Breast epithelium (tissue), 4 donors: ENCODE data around the gene ASIP. TPM values are rescaled to one million over a fixed set of nuclear protein-coding genes. Genes with fewer than 3 reads are reported as not detected.
"Not testable (repeated sequence)": the region's sequence is repeated elsewhere in the genome, so short reads cannot be mapped to it uniquely, and the experiment has no call there.

Experiments used
- DNase-seq, 2 donors: peaks; one replicate each; pipeline ENCODE4 v3.0.0-alpha.2; 2019; ENCODE audit warnings: low spot score in 2 of 2
- H3K27ac ChIP-seq, 2 donors: fragments of 200-600 bp; sonication (generic) in 1 of 2; one replicate each; pipeline ENCODE4 v1.5.1; 2016 to 2019; ENCODE audit warnings: mild to moderate bottlenecking in 1 of 2
- H3K27me3 ChIP-seq, 2 donors: fragments of 200-600 bp; sonication (generic) in 1 of 2; one replicate each; pipeline versions ENCODE4 v1.5.1 to v1.6.0; 2017 to 2019; ENCODE audit warnings: control low read depth in 1 of 2, mild to moderate bottlenecking in 1 of 2
- H3K36me3 ChIP-seq: fragments of 200-600 bp; one replicate; pipeline ENCODE4 v1.5.1; 2019
- H3K4me1 ChIP-seq, 2 donors: fragments of 200-600 bp; sonication (generic); one replicate each; pipeline ENCODE4 v1.5.1; 2016 to 2019; ENCODE audit warnings: control low read depth in 1 of 2
- H3K4me3 ChIP-seq, 3 donors: fragments of 200-600 bp; sonication (generic); 1 replicate in 2 of 3; 2 replicates in 1 of 3; pipeline ENCODE4 v1.5.1; 2016 to 2019; ENCODE audit warnings: mild to moderate bottlenecking in 3 of 3, moderate library complexity in 2 of 3
- H3K9me3 ChIP-seq, 2 donors: fragments of 200-600 bp; sonication (generic) in 1 of 2; one replicate each; pipeline ENCODE4 v1.5.1; 2016 to 2019; ENCODE audit warnings: control low read depth in 1 of 2
- POLR2A ChIP-seq: fragments of 450-650 bp; IDR thresholded peaks from one replicate; pipeline ENCODE4 v1.6.1; 2016; ENCODE audit warnings: antibody characterized with exemption, mild to moderate bottlenecking, moderate library complexity
- POLR2AphosphoS5 ChIP-seq, 3 donors: sonication (generic); formaldehyde crosslinking; IDR thresholded peaks; one replicate each; pipeline ENCODE4 v1.6.1; 2017; ENCODE audit warnings: antibody characterized with exemption in 3 of 3
- intact Hi-C: fragments of 100-400 bp; cut with DNase I; formaldehyde crosslinking; loops from one replicate; pipeline ENCODE4 v1.15.1; 2023; ENCODE audit warnings: low total_unique reads
- total RNA-seq, 3 donors: library from RNA; depleted of rRNA; stranded (reverse); fragments of >200 nt; gene quantifications; one replicate each; pipeline ENCODE4 v1.1.0, GENCODE V29; 2016
- TF ChIP-seq, protein P1 (sequence below), 3 donors: fragments of 450-650 bp; IDR thresholded peaks; one replicate each; pipeline ENCODE4 v1.5.1; 2016 to 2017; ENCODE audit warnings: antibody characterized with exemption in 3 of 3, mild to moderate bottlenecking in 3 of 3, moderate library complexity in 3 of 3

Gene ASIP
- total RNA-seq, 3 donors from 2014 or later = 0.96 TPM; not detected in 2

DNA sequence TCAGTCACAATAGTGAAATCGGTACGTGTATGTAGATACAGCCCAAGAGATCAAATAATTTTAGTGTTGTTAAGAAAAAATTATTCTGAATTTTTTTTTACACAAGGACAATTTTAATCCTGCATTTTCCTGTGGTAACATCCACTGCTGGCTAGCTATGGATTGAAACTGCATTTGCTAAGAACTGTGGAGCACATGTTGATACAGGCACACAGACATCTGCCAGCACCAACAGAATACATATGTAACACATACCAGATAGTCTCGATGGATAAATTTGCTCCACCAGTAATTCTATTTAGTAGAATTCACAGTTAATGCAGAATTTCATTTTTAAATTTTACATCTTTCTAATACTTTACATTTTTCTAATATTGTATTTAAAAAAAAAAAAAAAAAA, 2.2 kb downstream of the ASIP start:
- Histone ChIP-seq H3K27ac (no peak overlapping the region), H3K27me3 (no peaks in the 10 kb centered on the region), H3K36me3 (no peaks in the 10 kb centered on the region), H3K4me1 (no peaks in the 10 kb centered on the region), H3K4me3 (no peak overlapping the region), H3K9me3 (no peaks in the 10 kb centered on the region)
- DNase-seq = no peak
- intact Hi-C loops = no loop called here
- TF ChIP-seq POLR2A (no peak), POLR2AphosphoS5 (IDR thresholded peaks at IDR 0.05) (no peak)
- TF ChIP-seq, protein P1, sequence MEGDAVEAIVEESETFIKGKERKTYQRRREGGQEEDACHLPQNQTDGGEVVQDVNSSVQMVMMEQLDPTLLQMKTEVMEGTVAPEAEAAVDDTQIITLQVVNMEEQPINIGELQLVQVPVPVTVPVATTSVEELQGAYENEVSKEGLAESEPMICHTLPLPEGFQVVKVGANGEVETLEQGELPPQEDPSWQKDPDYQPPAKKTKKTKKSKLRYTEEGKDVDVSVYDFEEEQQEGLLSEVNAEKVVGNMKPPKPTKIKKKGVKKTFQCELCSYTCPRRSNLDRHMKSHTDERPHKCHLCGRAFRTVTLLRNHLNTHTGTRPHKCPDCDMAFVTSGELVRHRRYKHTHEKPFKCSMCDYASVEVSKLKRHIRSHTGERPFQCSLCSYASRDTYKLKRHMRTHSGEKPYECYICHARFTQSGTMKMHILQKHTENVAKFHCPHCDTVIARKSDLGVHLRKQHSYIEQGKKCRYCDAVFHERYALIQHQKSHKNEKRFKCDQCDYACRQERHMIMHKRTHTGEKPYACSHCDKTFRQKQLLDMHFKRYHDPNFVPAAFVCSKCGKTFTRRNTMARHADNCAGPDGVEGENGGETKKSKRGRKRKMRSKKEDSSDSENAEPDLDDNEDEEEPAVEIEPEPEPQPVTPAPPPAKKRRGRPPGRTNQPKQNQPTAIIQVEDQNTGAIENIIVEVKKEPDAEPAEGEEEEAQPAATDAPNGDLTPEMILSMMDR (IDR thresholded peaks at IDR 0.05) = no peak

DNA sequence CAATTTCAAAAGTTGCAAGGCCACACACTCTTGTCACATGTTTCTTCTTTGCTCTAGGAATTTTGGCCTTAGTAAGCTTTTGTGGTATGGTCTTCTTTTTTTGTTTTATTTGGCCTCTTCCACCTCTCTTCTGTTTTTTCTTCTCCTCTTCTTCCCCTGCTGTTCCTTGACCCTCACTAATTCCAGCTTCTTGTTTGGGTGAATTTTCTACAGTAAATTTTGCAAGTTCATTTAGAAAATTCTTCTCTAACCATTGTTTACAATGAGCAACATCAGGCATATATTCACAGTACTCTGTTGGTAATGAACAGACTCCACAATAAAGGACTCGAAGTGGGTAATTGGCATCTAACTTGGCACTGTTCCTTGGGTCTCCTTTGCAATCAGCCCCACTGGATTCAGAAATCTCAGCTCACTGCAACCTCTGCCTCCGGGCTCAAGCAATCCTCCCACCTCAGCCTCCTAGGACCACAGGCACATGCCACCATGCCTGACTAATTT, 5.0 kb downstream of the ASIP start:
- H3K4me1 ChIP-seq = no peaks in the 10 kb centered on the region
- no peaks in the 10 kb centered on the region for H3K36me3 ChIP-seq
- no peaks in the 10 kb centered on the region for H3K27me3 ChIP-seq
- TF ChIP-seq, protein P1 (IDR thresholded peaks at IDR 0.05) = no peak
- TF ChIP-seq POLR2A (no peak), POLR2AphosphoS5 (IDR thresholded peaks at IDR 0.05) (no peak)
- H3K9me3 ChIP-seq = no peaks in the 10 kb centered on the region
- DNase-seq = no peak
- intact Hi-C loops = no loop called here
- H3K27ac ChIP-seq = no peak overlapping the region
- H3K4me3 ChIP-seq = no peak overlapping the region

DNA sequence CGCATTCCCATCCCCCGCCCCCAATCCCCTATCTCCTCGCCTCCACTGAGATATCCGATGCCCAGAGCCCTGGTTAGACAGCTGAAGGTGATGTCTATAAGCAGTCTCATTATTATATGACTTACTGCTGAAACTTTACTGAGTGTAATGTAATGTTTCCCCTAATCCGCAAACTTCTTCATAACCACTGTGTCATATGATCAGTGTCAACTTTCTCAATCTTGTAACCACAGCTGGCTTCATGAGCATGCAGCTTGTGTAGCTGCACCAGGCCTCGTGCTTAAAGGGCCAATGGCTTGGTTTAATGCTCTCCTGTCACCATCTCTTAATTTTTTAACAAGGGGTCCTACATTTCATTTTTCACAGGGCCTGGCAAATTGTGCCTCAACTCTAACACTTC, 8.1 kb downstream of the ASIP start:
- intact Hi-C loops = no loop called here
- no peaks in the 10 kb centered on the region for H3K9me3 ChIP-seq
- no peak for TF ChIP-seq POLR2A

DNA sequence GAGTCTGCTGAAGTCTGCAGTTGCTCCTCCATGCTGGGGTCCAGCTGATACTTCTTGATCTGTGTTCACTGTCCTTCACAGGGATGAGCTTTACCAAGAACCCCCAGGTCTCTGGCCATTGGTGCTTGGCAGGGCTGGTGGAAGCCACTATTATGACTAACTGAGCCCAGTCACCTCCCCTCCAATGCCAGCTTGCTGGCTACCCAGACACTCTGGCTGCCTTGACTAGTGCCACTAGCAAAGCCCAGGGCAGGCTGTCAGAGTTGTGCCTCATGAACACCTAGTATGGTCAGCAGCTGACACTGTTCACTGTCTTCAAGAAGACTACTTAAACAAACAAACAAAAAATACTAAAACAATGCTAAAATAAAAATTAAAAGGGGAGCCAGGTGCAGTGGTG, 8.8 kb downstream of the ASIP start:
- Histone ChIP-seq H3K9me3 (no peaks in the 10 kb centered on the region), H3K27me3 (no peaks in the 10 kb centered on the region), H3K4me1 (no peaks in the 10 kb centered on the region), H3K27ac (no peak overlapping the region), H3K36me3 (no peaks in the 10 kb centered on the region), H3K4me3 (no peak overlapping the region)
- intact Hi-C loops = no loop called here
- TF ChIP-seq, protein P1 (IDR thresholded peaks at IDR 0.05) = no peak
- no peak for TF ChIP-seq POLR2A
- DNase-seq = no peak

More for the DNA sequence above, 8.1 kb downstream of the ASIP start:
- Histone ChIP-seq H3K27ac (no peak overlapping the region), H3K4me3 (no peak overlapping the region), H3K4me1 (no peaks in the 10 kb centered on the region), H3K27me3 (no peaks in the 10 kb centered on the region), H3K36me3 (no peaks in the 10 kb centered on the region)
- no peak for DNase-seq

DNA sequence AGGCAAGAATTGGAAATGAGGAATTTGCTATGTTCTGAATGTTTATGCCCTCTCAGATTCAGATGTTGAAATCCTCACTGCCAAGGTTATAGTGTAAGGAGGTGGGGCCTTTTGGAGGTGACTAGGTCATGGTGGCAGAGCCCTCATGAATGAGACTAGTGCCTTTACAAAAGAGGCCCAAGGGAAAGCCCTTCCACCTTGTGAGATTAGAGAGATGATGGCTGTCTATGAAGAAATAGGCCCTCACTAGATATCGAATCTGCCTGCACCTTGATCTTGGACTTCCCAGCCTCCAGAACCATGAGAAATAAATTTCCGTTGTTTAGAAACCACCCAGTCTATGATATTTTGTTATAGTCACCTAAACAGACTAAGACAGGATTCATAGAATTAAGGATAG, 10.4 kb downstream of the ASIP start:
- Histone ChIP-seq H3K4me1 (no peaks in the 10 kb centered on the region), H3K36me3 (no peaks in the 10 kb centered on the region), H3K27me3 (no peaks in the 10 kb centered on the region), H3K9me3 (no peaks in the 10 kb centered on the region), H3K4me3 (no peak overlapping the region), H3K27ac (no peak overlapping the region)
- TF ChIP-seq POLR2AphosphoS5 (IDR thresholded peaks at IDR 0.05) (no peak), POLR2A (no peak)
- TF ChIP-seq, protein P1 (IDR thresholded peaks at IDR 0.05) = no peak
- no peak for DNase-seq
- intact Hi-C loops = no loop called here

DNA sequence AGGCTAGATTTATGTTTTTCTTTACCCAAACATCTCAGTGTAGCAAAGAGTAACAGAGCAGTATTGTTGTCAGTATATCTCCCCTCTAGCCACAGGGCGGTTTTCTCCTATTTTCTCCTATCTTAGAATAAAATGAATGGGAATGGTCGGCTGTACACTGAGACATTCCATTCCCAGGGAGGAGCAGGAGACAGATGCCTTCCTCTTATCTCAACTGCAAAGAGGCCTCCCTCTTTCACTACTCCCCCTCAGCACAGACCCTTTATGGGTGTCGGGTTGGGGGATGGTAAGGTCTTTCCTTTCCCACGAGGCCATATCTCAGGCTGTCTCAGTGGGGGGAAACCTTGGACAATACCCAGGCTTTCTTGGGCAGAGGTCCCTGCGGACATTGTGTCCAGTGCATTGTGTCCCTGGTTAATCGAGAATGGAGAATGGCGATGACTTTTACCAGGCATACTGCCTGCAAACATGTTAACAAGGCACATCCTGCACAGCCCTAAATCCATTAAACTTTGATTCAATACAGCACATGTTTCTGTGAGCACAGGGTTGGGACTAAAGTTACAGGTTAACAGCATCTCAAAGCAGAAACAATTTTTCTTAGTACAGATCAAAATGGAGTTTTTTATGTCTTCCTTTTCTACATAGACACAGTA, 11.3 kb downstream of the ASIP start:
- H3K27me3 ChIP-seq, H3K27ac ChIP-seq, H3K4me3 ChIP-seq, H3K4me1 ChIP-seq, H3K9me3 ChIP-seq, H3K36me3 ChIP-seq, DNase-seq, intact Hi-C loops: not testable (repeated sequence)
